Measurements from ENCODE around the gene LASP1.

LASP1 gene

GRCh38 chr17:38889745-38890409, 20.0 kb downstream of the LASP1 start:
- in situ Hi-C loops (cut with MboI; ENCODE audit: low pct_unique_long_range_greater_than_20kb, low sequenced_read_pairs, unreplicated experiment) = no loop called here
- TF ChIP-seq CTCF (IDR thresholded peaks at IDR 0.05; ENCODE audit: extremely low read depth, insufficient read depth, missing control alignments) = no peak
- no peak for DNase-seq (ENCODE audit: low spot score)

- TF ChIP-seq CTCF (IDR thresholded peaks at IDR 0.05; ENCODE audit: extremely low read depth, insufficient read depth, missing control alignments) = no peak
- no peak for DNase-seq (ENCODE audit: low spot score)
- in situ Hi-C loops (cut with MboI; ENCODE audit: low pct_unique_long_range_greater_than_20kb, low sequenced_read_pairs, unreplicated experiment) = no loop called here
Observed at GRCh38 chr17:38890410-38890746, 20.5 kb downstream of the LASP1 start.

- no peak for DNase-seq (ENCODE audit: low spot score)
- in situ Hi-C loops (cut with MboI; ENCODE audit: low pct_unique_long_range_greater_than_20kb, low sequenced_read_pairs, unreplicated experiment) = no loop called here
- no peak for TF ChIP-seq CTCF (IDR thresholded peaks at IDR 0.05; ENCODE audit: extremely low read depth, insufficient read depth, missing control alignments)
Observed at GRCh38 chr17:38891441-38891840, 21.6 kb downstream of the LASP1 start.

- no peak for DNase-seq (ENCODE audit: low spot score)
- in situ Hi-C loops (cut with MboI; ENCODE audit: low pct_unique_long_range_greater_than_20kb, low sequenced_read_pairs, unreplicated experiment) = no loop called here
- TF ChIP-seq CTCF (IDR thresholded peaks at IDR 0.05; ENCODE audit: extremely low read depth, insufficient read depth, missing control alignments) = no peak
Observed at GRCh38 chr17:38892083-38892482, 22.2 kb downstream of the LASP1 start.

- in situ Hi-C loops (cut with MboI; ENCODE audit: low pct_unique_long_range_greater_than_20kb, low sequenced_read_pairs, unreplicated experiment) = no loop called here
- TF ChIP-seq CTCF (IDR thresholded peaks at IDR 0.05; ENCODE audit: extremely low read depth, insufficient read depth, missing control alignments) = no peak
- no peak for DNase-seq (ENCODE audit: low spot score)
Observed at GRCh38 chr17:38892620-38893019, 22.8 kb downstream of the LASP1 start.

GRCh38 chr17:38893113-38893512, 23.3 kb downstream of the LASP1 start:
- in situ Hi-C loops (cut with MboI; ENCODE audit: low pct_unique_long_range_greater_than_20kb, low sequenced_read_pairs, unreplicated experiment) = no loop called here
- no peak for TF ChIP-seq CTCF (IDR thresholded peaks at IDR 0.05; ENCODE audit: extremely low read depth, insufficient read depth, missing control alignments)
- DNase-seq (ENCODE audit: low spot score) = no peak

GRCh38 chr17:38893607-38894006, 23.7 kb downstream of the LASP1 start:
- no peak for TF ChIP-seq CTCF (IDR thresholded peaks at IDR 0.05; ENCODE audit: extremely low read depth, insufficient read depth, missing control alignments)
- DNase-seq (ENCODE audit: low spot score) = no peak
- in situ Hi-C loops (cut with MboI; ENCODE audit: low pct_unique_long_range_greater_than_20kb, low sequenced_read_pairs, unreplicated experiment) = no loop called here

All from GM13977 (cell line).